GM19452 (cell line): ENCODE data around the gene STX4.
"Not testable (repeated sequence)": the region's sequence is repeated elsewhere in the genome, so short reads cannot be mapped to it uniquely, and the experiment has no call there.

Experiments used
- ATAC-seq: cut with Tn5 transposase; IDR thresholded peaks from one replicate; pipeline ENCODE4 v1.9.1; 2021; ENCODE audit not compliant: unreplicated experiment

Gene STX4

GRCh38 chr16:30998852-30999761 is 34.3 kb upstream of the STX4 start:
- no peak for ATAC-seq

- ATAC-seq = no peak
Measured at GRCh38 chr16:31000671-31001382, 32.5 kb upstream of the STX4 start.

GRCh38 chr16:31001507-31002249 is 31.7 kb upstream of the STX4 start:
- ATAC-seq = no peak

- ATAC-seq = no peak
Measured at GRCh38 chr16:31002250-31002700, 31.1 kb upstream of the STX4 start.

GRCh38 chr16:31002862-31003341 is 30.5 kb upstream of the STX4 start:
- no peak for ATAC-seq

GRCh38 chr16:31003744-31004143 is 29.6 kb upstream of the STX4 start:
- no peak for ATAC-seq

GRCh38 chr16:31004658-31005057 is 28.7 kb upstream of the STX4 start:
- no peak for ATAC-seq

- no peak for ATAC-seq
Measured at GRCh38 chr16:31005350-31006085, 27.8 kb upstream of the STX4 start.

GRCh38 chr16:31006086-31006385 is 27.3 kb upstream of the STX4 start:
- no peak for ATAC-seq

GRCh38 chr16:31006589-31006988 is 26.8 kb upstream of the STX4 start:
- no peak for ATAC-seq

- no peak for ATAC-seq
Measured at GRCh38 chr16:31007684-31008083, 25.7 kb upstream of the STX4 start.

- ATAC-seq = no peak
Measured at GRCh38 chr16:31008149-31008548, 25.2 kb upstream of the STX4 start.

- no peak for ATAC-seq
Measured at GRCh38 chr16:31008551-31008950, 24.8 kb upstream of the STX4 start.

GRCh38 chr16:31009120-31009519 is 24.2 kb upstream of the STX4 start:
- no peak for ATAC-seq

GRCh38 chr16:31009894-31010584 is 23.3 kb upstream of the STX4 start:
- no peak for ATAC-seq

- no peak for ATAC-seq
Measured at GRCh38 chr16:31010585-31011325, 22.6 kb upstream of the STX4 start, which contains the start of gene STX1B. Gene STX1B, minus strand, starts transcription at chr16:31010638. Its CDS starts 242 bp downstream, at chr16:31010396.

GRCh38 chr16:31011815-31012214 is 21.5 kb upstream of the STX4 start:
- ATAC-seq = not testable (repeated sequence)

GRCh38 chr16:31013292-31013691 is 20.1 kb upstream of the STX4 start:
- not testable (repeated sequence) for ATAC-seq

- ATAC-seq = no peak
Measured at GRCh38 chr16:31016018-31016417, 17.3 kb upstream of the STX4 start.
